ENCODE data around the gene GRM4.

GRCh38 chr6:34178357-34179105 lies 32.6 kb upstream of the GRM4 start:
- TF ChIP-seq POLR2AphosphoS5 (IDR thresholded peaks at IDR 0.05; ENCODE audit: borderline replicate concordance, low read depth, low read length), result no peak
- no peak for TF ChIP-seq EZH2 (IDR thresholded peaks at IDR 0.05)
- TF ChIP-seq FOXP2 (optimal IDR thresholded peaks at IDR 0.05; ENCODE audit: control extremely low read depth, extremely low read length, insufficient read depth), result no peak

All from SK-N-MC (cell line).